ENCODE data around the gene TACR1.

GRCh38 chr2:75087736-75088135 is 111.6 kb downstream of the TACR1 start:
- TF ChIP-seq SP1 (IDR thresholded peaks at IDR 0.05; ENCODE audit: low read depth), result no peak
- TF ChIP-seq CEBPB (IDR thresholded peaks at IDR 0.05; ENCODE audit: low read depth), result no peak
- TF ChIP-seq EZH2 (IDR thresholded peaks at IDR 0.05), result no peak
- no peak for TF ChIP-seq JUND (IDR thresholded peaks at IDR 0.05)
- TF ChIP-seq CTCF (IDR thresholded peaks at IDR 0.05 in 2 of 3, conservative IDR thresholded peaks at IDR 0.05 in 1 of 3; ENCODE audit: borderline replicate concordance in 1 of 3, insufficient read depth in 1 of 3, low read depth in 2 of 3, low read length in 2 of 3), result no peak
- no peak for TF ChIP-seq POLR2A (IDR thresholded peaks at IDR 0.05; ENCODE audit: borderline replicate concordance, extremely low read depth, insufficient read depth, insufficient read length)
- TF ChIP-seq ATF3 (IDR thresholded peaks at IDR 0.05), result no peak
- no peak for TF ChIP-seq POLR2AphosphoS5 (IDR thresholded peaks at IDR 0.05; ENCODE audit: low read depth, low read length)
- no peak for TF ChIP-seq MAX (IDR thresholded peaks at IDR 0.05)
- no peak for TF ChIP-seq EZH2phosphoT487 (IDR thresholded peaks at IDR 0.05; ENCODE audit: borderline replicate concordance)
- no peak for TF ChIP-seq ZBTB33 (IDR thresholded peaks at IDR 0.05; ENCODE audit: extremely low read depth, insufficient replicate concordance, low read length)

Measured in HCT116 (cell line).